Muscle layer of duodenum (tissue), 2 donors: ENCODE results near the gene ST3GAL2.
"Not testable (repeated sequence)": the region's sequence is repeated elsewhere in the genome, so short reads cannot be mapped to it uniquely, and the experiment has no call there.

Experiments used
- H3K27ac ChIP-seq: one replicate; pipeline ENCODE4 v1.7.0; 2013; ENCODE audit warnings: mild to moderate bottlenecking, low read length
- H3K27me3 ChIP-seq: one replicate; pipeline ENCODE4 v1.7.0; 2013; ENCODE audit warnings: low read depth, mild to moderate bottlenecking, control low read depth, low read length
- H3K36me3 ChIP-seq, 2 donors: one replicate each; pipeline ENCODE4 v1.7.0; 2013; ENCODE audit warnings: low read length in 2 of 2, control low read depth in 1 of 2, mild to moderate bottlenecking in 1 of 2; ENCODE audit not compliant: insufficient read depth in 2 of 2, control insufficient read depth in 1 of 2
- H3K4me1 ChIP-seq, 2 donors: one replicate each; pipeline ENCODE4 v1.7.0; 2013; ENCODE audit warnings: low read length in 2 of 2, mild to moderate bottlenecking in 2 of 2, control low read depth in 1 of 2, moderate library complexity in 1 of 2; ENCODE audit not compliant: insufficient read depth in 2 of 2, control insufficient read depth in 1 of 2
- H3K4me3 ChIP-seq, 2 donors: one replicate each; pipeline ENCODE4 v1.7.0; 2013; ENCODE audit warnings: low read length in 2 of 2, low read depth in 1 of 2, mild to moderate bottlenecking in 1 of 2
- H3K9me3 ChIP-seq, 2 donors: one replicate each; pipeline ENCODE4 v1.7.0; 2013; ENCODE audit warnings: low read length in 2 of 2, control low read depth in 1 of 2, mild to moderate bottlenecking in 1 of 2; ENCODE audit not compliant: control insufficient read depth in 1 of 2
- donor health status: healthy.

The ST3GAL2 gene

GRCh38 chr16:70421014-70421413 is 17.9 kb downstream of the ST3GAL2 start:
- Histone ChIP-seq H3K4me1 (peaks cover 20 to 25% of the 10 kb centered on the region in 2 donors), H3K4me3 (no peak overlapping the region), H3K9me3 (no peaks in the 10 kb centered on the region), H3K27me3 (no peaks in the 10 kb centered on the region), H3K36me3 (peaks cover 3 to 4% of the 10 kb centered on the region in 2 donors), H3K27ac (no peak overlapping the region)

- H3K27ac ChIP-seq = no peak overlapping the region
- no peak overlapping the region for H3K4me3 ChIP-seq
- H3K9me3 ChIP-seq = no peaks in the 10 kb centered on the region
- peaks cover 20 to 25% of the 10 kb centered on the region in 2 donors for H3K4me1 ChIP-seq
- H3K36me3 ChIP-seq = peaks cover under 1% of the 10 kb centered on the region in 2 donors
- H3K27me3 ChIP-seq = no peaks in the 10 kb centered on the region
Observed at GRCh38 chr16:70419384-70420327, 19.2 kb downstream of the ST3GAL2 start.

GRCh38 chr16:70418993-70419318 is 19.9 kb downstream of the ST3GAL2 start:
- no peaks in the 10 kb centered on the region for H3K9me3 ChIP-seq
- H3K4me3 ChIP-seq = no peak overlapping the region
- H3K27ac ChIP-seq = no peak overlapping the region
- H3K4me1 ChIP-seq = peaks cover 20 to 31% of the 10 kb centered on the region in 2 donors
- H3K27me3 ChIP-seq = no peaks in the 10 kb centered on the region
- no peaks in the 10 kb centered on the region for H3K36me3 ChIP-seq

GRCh38 chr16:70418274-70418992 is 20.5 kb downstream of the ST3GAL2 start:
- Histone ChIP-seq H3K27me3 (no peaks in the 10 kb centered on the region), H3K9me3 (no peaks in the 10 kb centered on the region), H3K4me3 (no peak overlapping the region), H3K4me1 (peaks cover 20 to 31% of the 10 kb centered on the region in 2 donors), H3K27ac (no peak overlapping the region), H3K36me3 (no peaks in the 10 kb centered on the region)

GRCh38 chr16:70417661-70418060 is 21.2 kb downstream of the ST3GAL2 start:
- no peaks in the 10 kb centered on the region for H3K27me3 ChIP-seq
- no peak overlapping the region for H3K27ac ChIP-seq
- no peaks in the 10 kb centered on the region for H3K9me3 ChIP-seq
- H3K4me3 ChIP-seq = no peak overlapping the region
- H3K4me1 ChIP-seq = peaks cover 17 to 31% of the 10 kb centered on the region in 2 donors
- H3K36me3 ChIP-seq = no peaks in the 10 kb centered on the region

- H3K4me1 ChIP-seq = peaks cover 11 to 31% of the 10 kb centered on the region in 2 donors
- no peaks in the 10 kb centered on the region for H3K9me3 ChIP-seq
- no peak overlapping the region for H3K27ac ChIP-seq
- H3K36me3 ChIP-seq = peaks cover 0 to 2% of the 10 kb centered on the region in 2 donors
- H3K4me3 ChIP-seq = no peak overlapping the region
- no peaks in the 10 kb centered on the region for H3K27me3 ChIP-seq
Observed at GRCh38 chr16:70416748-70417616, 21.9 kb downstream of the ST3GAL2 start.

- not testable (repeated sequence) for H3K9me3 ChIP-seq, H3K27me3 ChIP-seq, H3K36me3 ChIP-seq, H3K27ac ChIP-seq, H3K4me3 ChIP-seq
- H3K4me1 ChIP-seq = peaks cover 2 to 11% of the 10 kb centered on the region in 2 donors
Observed at GRCh38 chr16:70413572-70413971, 25.3 kb downstream of the ST3GAL2 start.

- Histone ChIP-seq H3K36me3 (peaks cover 0 to 4% of the 10 kb centered on the region in 2 donors), H3K4me1 (peaks cover 0 to 7% of the 10 kb centered on the region in 2 donors), H3K9me3 (no peaks in the 10 kb centered on the region), H3K4me3 (no peak overlapping the region), H3K27ac (no peak overlapping the region), H3K27me3 (no peaks in the 10 kb centered on the region)
Observed at GRCh38 chr16:70412385-70412784, 26.5 kb downstream of the ST3GAL2 start.

GRCh38 chr16:70410734-70411133 is 28.2 kb downstream of the ST3GAL2 start:
- Histone ChIP-seq H3K36me3 (peaks cover 0 to 4% of the 10 kb centered on the region in 2 donors), H3K27me3 (no peaks in the 10 kb centered on the region), H3K9me3 (no peaks in the 10 kb centered on the region), H3K4me1 (peaks cover 0 to 7% of the 10 kb centered on the region in 2 donors), H3K27ac (no peak overlapping the region), H3K4me3 (no peak overlapping the region)

- H3K4me1 ChIP-seq = peaks cover 0 to 4% of the 10 kb centered on the region in 2 donors
- H3K36me3 ChIP-seq = peaks cover 0 to 4% of the 10 kb centered on the region in 2 donors
- no peaks in the 10 kb centered on the region for H3K9me3 ChIP-seq
- no peaks in the 10 kb centered on the region for H3K27me3 ChIP-seq
- no peak overlapping the region for H3K27ac ChIP-seq
- no peak overlapping the region for H3K4me3 ChIP-seq
Observed at GRCh38 chr16:70407811-70408274, 31.1 kb downstream of the ST3GAL2 start.

GRCh38 chr16:70406104-70406503 is 32.8 kb downstream of the ST3GAL2 start:
- H3K36me3 ChIP-seq, H3K9me3 ChIP-seq, H3K4me3 ChIP-seq, H3K27me3 ChIP-seq, H3K4me1 ChIP-seq, H3K27ac ChIP-seq: not testable (repeated sequence)
